Stimulated activated CD4-positive, alpha-beta T cell treated with anti-CD3 and anti-CD28 coated beads, Interleukin-12 subunit alpha, Interleukin-12 subunit beta, amount 100 ng/mL, for 24 hours (primary cell): ENCODE data around the gene PIK3R5.

ENCODE experiments used
- DNase-seq, 2 experiments: peaks; one replicate each; pipeline ENCODE4 v3.0.0-alpha.2; 2020; ENCODE audit warnings: low read depth in 2 of 2

The PIK3R5 gene

DNA sequence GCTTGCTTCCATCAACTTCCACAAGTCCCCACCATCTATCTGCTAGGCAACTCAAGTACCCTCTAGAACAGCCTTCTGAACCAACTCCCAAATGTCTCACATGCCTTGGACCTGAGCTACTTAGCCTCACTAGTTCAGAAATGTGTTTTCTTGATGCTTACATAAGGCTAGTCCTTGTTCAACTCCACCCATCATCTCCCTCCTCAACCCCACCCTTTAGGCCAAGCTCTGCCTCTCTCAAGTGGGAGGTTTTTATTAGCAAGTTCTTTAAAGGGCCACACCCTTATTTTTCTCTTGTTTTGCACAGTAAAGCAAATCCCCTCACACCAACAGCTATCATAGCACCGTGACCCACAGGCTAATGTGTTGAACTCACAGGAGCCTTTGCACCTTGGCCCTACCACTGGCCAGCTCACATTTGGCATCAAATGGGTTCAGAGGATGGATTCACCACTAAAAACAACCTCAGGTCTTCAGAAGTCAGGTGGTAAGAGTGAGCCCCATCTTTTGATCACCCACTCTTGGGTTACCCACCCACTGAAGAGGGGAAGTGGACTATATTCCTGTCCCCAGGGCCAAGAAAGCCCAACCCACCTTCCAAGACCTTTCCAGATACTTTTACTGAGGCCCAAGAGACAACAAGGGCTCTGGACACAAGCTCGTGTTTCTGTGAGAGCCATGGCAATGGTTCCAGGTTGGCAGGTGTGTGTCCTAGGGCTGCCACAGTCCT lies 12.2 kb downstream of the PIK3R5 start:
- no peak for DNase-seq

- DNase-seq, result no peak
These were observed 13.3 kb downstream of the PIK3R5 start for GRCh38 chr17:8952191-8952590.

GRCh38 chr17:8951206-8951605 lies 14.3 kb downstream of the PIK3R5 start:
- no peak for DNase-seq

- no peak for DNase-seq
These were observed 16.3 kb downstream of the PIK3R5 start for GRCh38 chr17:8949061-8949661.

GRCh38 chr17:8948462-8948861 lies 17.0 kb downstream of the PIK3R5 start:
- no peak for DNase-seq

DNA sequence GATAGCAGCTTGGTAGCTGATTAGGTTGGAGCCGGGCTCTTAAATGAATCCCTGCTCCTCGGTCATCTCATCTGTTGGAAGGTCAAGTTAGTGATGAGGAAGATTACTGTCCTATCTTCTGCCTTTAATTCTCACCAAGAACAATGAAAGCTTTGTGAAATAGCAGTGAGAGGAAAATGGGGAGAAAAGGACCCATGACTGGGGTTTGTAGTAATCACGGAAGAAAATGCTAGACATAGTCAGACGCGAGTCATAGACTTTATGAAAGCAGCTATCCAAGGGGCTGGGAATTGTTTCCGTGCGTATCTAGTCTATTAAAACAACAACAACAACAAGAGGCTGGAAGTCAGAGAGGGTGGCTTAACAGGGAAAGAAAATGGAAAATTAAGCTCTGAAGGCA lies 18.3 kb downstream of the PIK3R5 start:
- DNase-seq, result no peak

- no peak for DNase-seq
These were observed 19.0 kb downstream of the PIK3R5 start for GRCh38 chr17:8946476-8946875.

DNA sequence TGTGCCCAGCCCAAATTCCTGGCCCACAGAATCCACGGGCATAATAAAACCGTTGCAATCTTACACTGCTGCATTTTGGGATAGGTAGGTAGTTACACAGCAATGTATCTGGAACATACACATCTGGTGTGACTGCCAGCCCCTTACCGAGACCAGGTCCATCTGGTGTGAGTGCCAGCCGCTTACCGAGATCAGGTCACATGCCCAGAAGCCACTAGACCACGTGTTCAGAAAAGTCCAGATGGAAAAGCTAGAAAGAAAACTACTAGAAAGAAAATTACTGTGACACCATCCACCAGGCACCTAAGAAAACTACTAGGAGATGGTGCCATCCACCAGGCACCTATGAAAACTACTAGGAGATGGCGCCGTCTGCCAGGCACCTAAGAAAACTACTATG lies 19.4 kb downstream of the PIK3R5 start:
- DNase-seq, result no peak

DNA sequence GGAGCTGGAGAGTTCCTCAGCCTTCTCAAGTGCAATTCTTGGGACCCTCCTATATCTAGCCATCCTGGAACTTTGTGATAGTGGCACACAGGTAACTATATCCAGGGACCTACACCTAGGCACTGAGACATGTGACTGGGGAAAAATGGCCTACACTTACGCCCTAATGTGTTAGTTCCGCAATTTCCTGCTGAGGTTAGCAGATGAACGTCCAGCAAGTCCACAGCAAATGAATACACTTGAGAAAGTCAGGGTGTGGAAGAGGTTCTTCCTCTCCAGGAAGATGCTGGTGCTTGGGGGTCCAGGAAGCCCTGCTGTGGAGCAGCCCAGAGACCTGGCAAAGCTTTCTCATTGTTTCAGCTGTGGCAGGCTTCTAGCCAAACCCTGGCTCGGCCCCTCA lies 20.8 kb downstream of the PIK3R5 start:
- DNase-seq, result no peak

- DNase-seq, result no peak
These were observed 21.4 kb downstream of the PIK3R5 start for GRCh38 chr17:8944083-8944482.

DNA sequence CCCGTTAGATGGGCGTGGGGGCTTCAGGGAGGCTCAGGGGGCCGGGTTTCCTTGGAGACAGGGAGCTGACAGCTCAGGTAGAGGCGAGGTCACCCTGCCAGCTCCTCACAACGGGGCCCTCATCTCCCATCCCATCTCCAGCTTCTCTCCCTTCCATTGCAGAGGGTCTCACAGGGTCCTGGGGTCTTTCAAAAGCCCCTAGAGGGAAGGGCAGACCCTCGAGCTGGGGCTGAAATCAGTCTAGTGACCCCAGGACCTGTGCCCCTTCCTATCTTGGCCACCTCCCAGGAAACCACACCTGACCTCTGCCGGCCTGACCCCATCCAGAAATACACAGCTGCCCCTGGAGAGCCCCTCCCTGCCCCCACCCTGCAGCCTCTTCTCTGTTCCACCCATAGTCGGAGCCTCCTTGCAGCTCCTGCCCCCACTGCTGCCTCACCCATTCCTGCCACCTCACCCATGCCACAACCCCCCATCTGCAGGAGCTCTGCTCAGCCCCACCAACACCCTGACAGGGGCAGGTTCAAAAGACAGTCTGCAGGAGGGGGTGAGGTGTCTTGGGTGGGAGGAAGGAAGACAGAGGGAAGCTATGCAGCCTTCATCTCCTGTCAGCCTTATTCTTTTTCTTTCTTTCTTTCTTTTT lies 23.4 kb downstream of the PIK3R5 start:
- no peak for DNase-seq

- peak in 1 of 2 experiments; percentile 49 for DNase-seq
These were observed 24.0 kb downstream of the PIK3R5 start for GRCh38 chr17:8941520-8941919.

GRCh38 chr17:8940866-8941471 lies 24.5 kb downstream of the PIK3R5 start:
- DNase-seq, result no peak

DNA sequence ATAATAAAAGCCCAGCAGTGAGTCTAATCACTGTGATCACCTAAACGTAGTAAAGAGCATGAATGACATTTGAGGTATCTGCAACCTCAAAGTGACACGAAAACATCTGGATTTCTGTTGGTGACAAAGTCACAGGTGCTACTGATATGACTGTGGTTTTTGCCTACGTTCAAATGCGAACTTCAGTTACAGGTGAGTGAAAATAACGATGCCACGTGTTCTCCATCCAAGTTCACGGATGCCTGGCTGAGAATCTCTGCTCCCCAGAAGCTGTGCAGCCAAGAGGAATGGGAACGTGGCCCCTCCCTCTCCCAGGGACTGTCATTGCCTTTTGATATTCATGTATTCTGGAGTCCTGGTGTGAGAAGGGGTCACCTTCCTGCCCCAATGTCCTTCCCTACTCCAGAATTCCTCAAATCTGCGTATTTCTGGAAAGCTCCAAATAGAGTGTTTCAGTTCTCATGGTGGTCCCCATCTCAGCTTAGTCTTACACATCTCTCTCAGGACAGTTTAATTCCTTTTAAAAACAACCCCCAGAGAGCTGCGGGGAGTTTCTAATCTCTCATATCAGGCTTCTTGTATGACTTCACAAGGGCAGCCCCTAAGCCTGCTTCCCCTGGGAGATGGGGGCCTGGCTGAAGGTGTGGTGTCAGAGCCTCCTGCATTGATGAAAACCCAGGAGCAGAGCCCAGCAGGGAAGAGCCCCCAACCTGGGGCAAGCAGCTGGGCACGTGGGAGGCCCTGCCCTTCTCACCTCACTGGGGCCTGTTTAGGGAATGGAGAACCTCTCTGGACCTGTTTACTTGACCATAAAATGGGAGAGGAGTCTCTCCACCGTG lies 25.8 kb downstream of the PIK3R5 start:
- no peak for DNase-seq

- DNase-seq, result no peak
These were observed 26.6 kb downstream of the PIK3R5 start for GRCh38 chr17:8938933-8939332.

DNA sequence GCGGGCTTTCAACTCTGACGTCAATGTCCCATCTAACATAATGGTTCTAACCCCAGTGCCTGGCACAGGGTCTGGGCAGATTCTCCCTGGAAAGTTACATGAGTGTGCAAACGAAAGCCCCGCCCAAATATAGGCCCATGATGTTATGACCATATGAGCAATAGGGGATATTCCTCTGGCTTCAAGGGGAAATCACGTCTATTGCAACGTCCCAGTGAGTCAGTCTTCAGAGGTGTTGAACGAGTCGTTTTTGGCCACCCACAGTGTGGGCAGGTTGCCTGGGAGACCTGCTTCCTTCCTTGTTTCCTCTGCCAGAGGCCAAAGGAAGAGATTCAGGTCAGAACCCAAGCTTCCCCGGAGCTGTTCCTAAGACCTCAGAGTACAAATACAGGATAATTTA lies 30.3 kb downstream of the PIK3R5 start:
- DNase-seq, result peak; percentile 43 to 58

DNA sequence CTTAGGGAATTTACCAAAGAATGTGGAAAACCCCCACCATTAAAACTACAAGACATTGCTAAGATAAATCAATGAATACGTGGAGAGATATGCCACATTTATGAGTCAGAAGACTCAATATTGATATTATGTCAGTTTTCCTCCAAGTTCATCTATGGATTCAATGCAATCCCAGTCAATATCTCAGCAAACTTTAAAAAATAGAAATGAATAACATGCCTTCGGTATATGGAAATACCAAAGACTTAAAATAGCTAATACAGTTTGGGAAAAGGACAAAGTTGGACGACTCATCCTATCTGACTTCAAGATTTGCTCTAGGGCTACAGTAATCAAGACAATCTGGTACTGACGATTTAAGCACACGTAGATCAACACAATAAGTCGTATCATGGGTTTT lies 31.2 kb downstream of the PIK3R5 start:
- no peak for DNase-seq

GRCh38 chr17:8930649-8931048 lies 34.9 kb downstream of the PIK3R5 start:
- no peak for DNase-seq

- DNase-seq, result no peak
These were observed 37.2 kb downstream of the PIK3R5 start for GRCh38 chr17:8928347-8928746.

DNA sequence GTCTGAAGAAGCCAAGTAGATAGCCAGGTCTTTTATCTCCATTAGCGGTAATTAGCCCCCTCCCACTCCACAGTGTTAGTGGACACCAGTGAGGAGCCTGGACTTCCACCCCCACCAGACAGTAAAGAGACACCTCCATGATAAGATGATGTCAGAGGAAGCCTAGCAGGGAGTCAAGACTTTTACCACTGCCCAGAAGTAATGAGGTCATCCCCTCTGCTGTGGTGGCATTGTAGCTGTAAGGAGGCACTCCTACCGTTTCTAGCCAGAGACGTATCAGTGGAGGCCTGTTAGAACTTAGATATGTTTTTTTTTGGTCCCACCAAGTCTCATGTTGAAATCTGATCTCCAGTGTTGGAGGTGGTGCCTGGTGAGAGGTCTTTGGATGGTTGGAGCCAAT lies 38.1 kb downstream of the PIK3R5 start:
- no peak for DNase-seq

GRCh38 chr17:8925808-8926207 lies 39.7 kb downstream of the PIK3R5 start:
- no peak for DNase-seq

GRCh38 chr17:8925141-8925540 lies 40.4 kb downstream of the PIK3R5 start:
- DNase-seq, result no peak
